ENCODE measurements around the gene IKZF3.

DNA sequence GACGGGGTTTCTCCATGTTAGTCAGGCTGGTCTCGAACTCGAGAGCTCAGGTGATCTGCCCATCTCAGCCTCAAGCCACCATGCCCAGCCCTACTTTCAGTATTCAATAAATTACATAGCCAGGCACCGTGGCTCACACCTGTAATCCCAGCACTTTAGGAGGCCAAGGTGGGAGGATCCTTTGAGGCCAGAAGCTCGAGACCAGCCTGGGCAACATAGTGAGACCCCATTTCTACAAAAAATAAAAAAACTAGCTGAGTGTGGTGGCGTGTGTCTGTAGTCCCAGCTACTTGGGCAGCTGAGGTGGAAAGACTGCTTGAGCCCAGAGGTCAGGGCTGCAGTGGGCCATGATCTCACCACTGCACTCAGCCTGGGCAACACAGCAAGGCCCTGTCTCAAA is 142.0 kb downstream of the IKZF3 start:
- TF ChIP-seq, protein P1, sequence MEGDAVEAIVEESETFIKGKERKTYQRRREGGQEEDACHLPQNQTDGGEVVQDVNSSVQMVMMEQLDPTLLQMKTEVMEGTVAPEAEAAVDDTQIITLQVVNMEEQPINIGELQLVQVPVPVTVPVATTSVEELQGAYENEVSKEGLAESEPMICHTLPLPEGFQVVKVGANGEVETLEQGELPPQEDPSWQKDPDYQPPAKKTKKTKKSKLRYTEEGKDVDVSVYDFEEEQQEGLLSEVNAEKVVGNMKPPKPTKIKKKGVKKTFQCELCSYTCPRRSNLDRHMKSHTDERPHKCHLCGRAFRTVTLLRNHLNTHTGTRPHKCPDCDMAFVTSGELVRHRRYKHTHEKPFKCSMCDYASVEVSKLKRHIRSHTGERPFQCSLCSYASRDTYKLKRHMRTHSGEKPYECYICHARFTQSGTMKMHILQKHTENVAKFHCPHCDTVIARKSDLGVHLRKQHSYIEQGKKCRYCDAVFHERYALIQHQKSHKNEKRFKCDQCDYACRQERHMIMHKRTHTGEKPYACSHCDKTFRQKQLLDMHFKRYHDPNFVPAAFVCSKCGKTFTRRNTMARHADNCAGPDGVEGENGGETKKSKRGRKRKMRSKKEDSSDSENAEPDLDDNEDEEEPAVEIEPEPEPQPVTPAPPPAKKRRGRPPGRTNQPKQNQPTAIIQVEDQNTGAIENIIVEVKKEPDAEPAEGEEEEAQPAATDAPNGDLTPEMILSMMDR (IDR thresholded peaks at IDR 0.05) = no peak
- TF ChIP-seq POLR2A (IDR thresholded peaks at IDR 0.05) = no peak
